ENCODE results near the gene IL34.

DNA sequence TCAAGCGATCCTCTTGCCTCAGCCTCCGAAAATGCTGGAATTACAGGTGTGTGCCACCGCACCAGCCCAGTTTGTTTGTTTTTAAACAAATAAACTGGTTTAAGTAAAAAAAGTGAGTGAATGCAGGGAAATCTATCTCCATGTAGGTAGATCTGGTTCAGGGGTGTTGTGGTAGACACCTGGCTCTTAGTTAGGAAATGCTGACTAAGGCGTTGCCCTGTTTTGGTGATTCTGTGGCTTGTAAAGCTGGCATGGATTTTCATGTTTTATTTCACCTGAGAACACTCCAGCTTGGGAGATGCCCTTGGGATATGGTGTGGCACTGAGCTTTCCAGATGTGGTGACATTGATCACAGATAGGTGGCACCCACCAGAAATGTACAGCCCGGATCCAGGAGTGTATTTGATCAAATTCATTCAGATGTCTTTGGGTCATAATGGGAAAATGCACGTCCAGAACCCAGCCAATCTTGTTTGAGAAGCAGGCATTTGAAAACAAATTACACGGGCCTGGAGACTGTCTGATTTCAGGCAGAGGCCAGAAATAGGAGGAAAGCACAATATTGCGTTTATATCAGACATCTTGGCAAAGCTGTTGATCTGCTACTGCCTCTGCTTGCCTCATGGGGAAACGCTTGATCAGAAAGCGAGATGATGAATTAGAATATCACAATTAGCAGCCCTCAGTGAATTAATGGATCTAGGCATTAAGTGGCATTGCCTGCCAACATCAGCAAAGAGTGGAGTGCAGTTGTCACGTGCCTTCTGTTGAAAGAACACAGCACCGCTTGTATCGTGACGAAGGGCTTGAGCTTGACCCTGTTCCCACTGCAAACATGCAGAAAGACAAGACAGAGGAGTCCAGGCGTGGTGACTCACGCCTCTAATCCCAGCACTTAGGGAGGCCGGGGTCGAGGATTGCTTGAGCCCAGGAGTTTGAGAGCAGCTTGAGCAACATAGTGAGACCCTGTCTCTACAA, 7.3 kb upstream of the IL34 start:
- TF ChIP-seq RARB (CRISPR knock-in tag; IDR thresholded peaks at IDR 0.05) (no peak), ISL1 (CRISPR knock-in tag; IDR thresholded peaks at IDR 0.05) (peak; percentile 77), TOX (CRISPR knock-in tag; IDR thresholded peaks at IDR 0.05; ENCODE audit: borderline replicate concordance) (no peak), ZNF70 (CRISPR knock-in tag; IDR thresholded peaks at IDR 0.05) (no peak), ZFP30 (CRISPR knock-in tag; IDR thresholded peaks at IDR 0.05) (no peak), ZNF8 (CRISPR knock-in tag; IDR thresholded peaks at IDR 0.05) (no peak), ARNTL (CRISPR knock-in tag; IDR thresholded peaks at IDR 0.05; ENCODE audit: borderline replicate concordance, low read depth) (no peak), PPARA (CRISPR knock-in tag; IDR thresholded peaks at IDR 0.05; ENCODE audit: borderline replicate concordance) (no peak), TCF4 (CRISPR knock-in tag; IDR thresholded peaks at IDR 0.05; ENCODE audit: borderline replicate concordance) (peak; percentile 38; the same call in 1 of the 2 replicates), ESRRG (CRISPR knock-in tag; IDR thresholded peaks at IDR 0.05) (no peak)
- TF ChIP-seq, protein P1, sequence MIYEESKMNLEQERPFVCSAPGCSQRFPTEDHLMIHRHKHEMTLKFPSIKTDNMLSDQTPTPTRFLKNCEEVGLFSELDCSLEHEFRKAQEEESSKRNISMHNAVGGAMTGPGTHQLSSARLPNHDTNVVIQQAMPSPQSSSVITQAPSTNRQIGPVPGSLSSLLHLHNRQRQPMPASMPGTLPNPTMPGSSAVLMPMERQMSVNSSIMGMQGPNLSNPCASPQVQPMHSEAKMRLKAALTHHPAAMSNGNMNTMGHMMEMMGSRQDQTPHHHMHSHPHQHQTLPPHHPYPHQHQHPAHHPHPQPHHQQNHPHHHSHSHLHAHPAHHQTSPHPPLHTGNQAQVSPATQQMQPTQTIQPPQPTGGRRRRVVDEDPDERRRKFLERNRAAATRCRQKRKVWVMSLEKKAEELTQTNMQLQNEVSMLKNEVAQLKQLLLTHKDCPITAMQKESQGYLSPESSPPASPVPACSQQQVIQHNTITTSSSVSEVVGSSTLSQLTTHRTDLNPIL (CRISPR knock-in tag; IDR thresholded peaks at IDR 0.05; ENCODE audit: low read depth): no peak
- TF ChIP-seq, protein P2, sequence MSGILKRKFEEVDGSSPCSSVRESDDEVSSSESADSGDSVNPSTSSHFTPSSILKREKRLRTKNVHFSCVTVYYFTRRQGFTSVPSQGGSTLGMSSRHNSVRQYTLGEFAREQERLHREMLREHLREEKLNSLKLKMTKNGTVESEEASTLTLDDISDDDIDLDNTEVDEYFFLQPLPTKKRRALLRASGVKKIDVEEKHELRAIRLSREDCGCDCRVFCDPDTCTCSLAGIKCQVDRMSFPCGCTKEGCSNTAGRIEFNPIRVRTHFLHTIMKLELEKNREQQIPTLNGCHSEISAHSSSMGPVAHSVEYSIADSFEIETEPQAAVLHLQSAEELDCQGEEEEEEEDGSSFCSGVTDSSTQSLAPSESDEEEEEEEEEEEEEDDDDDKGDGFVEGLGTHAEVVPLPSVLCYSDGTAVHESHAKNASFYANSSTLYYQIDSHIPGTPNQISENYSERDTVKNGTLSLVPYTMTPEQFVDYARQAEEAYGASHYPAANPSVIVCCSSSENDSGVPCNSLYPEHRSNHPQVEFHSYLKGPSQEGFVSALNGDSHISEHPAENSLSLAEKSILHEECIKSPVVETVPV (CRISPR knock-in tag; IDR thresholded peaks at IDR 0.05): no peak

Measured in SK-N-SH treated with all-trans-retinoic acid at 6 μM for 48 hours (cell line).